Retinal pigment epithelial cell (primary cell): Measurements from ENCODE around the gene CFDP1.
A peak's percentile ranks its signal among the peaks of the same experiment; 100 is the strongest.

Experiments used
- DNase-seq: peaks from one replicate; pipeline ENCODE4 v3.0.0-alpha.2; 2010; ENCODE audit warnings: low read depth
- H3K4me3 ChIP-seq: 2 replicates; pipeline ENCODE4 v1.5.1; 2011; ENCODE audit warnings: mild to moderate bottlenecking, low read length, control low read depth, moderate library complexity
- CTCF ChIP-seq: conservative IDR thresholded peaks from 2 replicates; pipeline ENCODE4 v1.5.1; 2011; ENCODE audit warnings: low read depth, low read length, control low read depth, inconsistent platforms

CFDP1 gene

GRCh38 chr16:75305364-75306098 is 127.8 kb downstream of the CFDP1 start:
- peak; percentile 99 for DNase-seq
- no peak overlapping the region for H3K4me3 ChIP-seq
- TF ChIP-seq CTCF = no peak

GRCh38 chr16:75304521-75305363 is 128.6 kb downstream of the CFDP1 start:
- no peak for TF ChIP-seq CTCF
- H3K4me3 ChIP-seq = no peak overlapping the region
- DNase-seq = peak; percentile 78

GRCh38 chr16:75301804-75302203 is 131.5 kb downstream of the CFDP1 start:
- no peak for TF ChIP-seq CTCF
- DNase-seq = no peak
- no peak overlapping the region for H3K4me3 ChIP-seq

- H3K4me3 ChIP-seq = no peak overlapping the region
- no peak for DNase-seq
- TF ChIP-seq CTCF = no peak
Measured at GRCh38 chr16:75298267-75298666, 135.0 kb downstream of the CFDP1 start.

GRCh38 chr16:75296606-75297005 is 136.7 kb downstream of the CFDP1 start:
- TF ChIP-seq CTCF = no peak
- H3K4me3 ChIP-seq = no peak overlapping the region
- DNase-seq = no peak

- H3K4me3 ChIP-seq = no peak overlapping the region
- no peak for DNase-seq
- no peak for TF ChIP-seq CTCF
Measured at GRCh38 chr16:75294773-75295459, 138.4 kb downstream of the CFDP1 start.
